Cardiac muscle cell (in vitro differentiated cells and primary cell): Measurements from ENCODE around the gene ODAD4. TPM values are rescaled to one million over a fixed set of nuclear protein-coding genes. Genes with fewer than 3 reads are reported as not detected.
A peak's percentile ranks its signal among the peaks of the same experiment; 100 is the strongest.

Experiments
- DNase-seq, 2 donors: peaks; one replicate each; pipeline versions ENCODE4 v3.0.0 to v3.0.0-alpha.2; 2010 to 2017; ENCODE audit warnings: low read depth in 1 of 2, low spot score in 1 of 2
- H3K27ac ChIP-seq: fragments of 200-600 bp; sonication (generic); 2 replicates; pipeline ENCODE4 v1.5.1; 2016
- H3K27me3 ChIP-seq: fragments of 200-600 bp; sonication (generic); 2 replicates; pipeline ENCODE4 v1.6.0; 2016; ENCODE audit warnings: control low read depth
- H3K36me3 ChIP-seq: fragments of 200-600 bp; sonication (generic); 2 replicates; pipeline ENCODE4 v1.5.1; 2016; ENCODE audit warnings: control low read depth
- H3K4me1 ChIP-seq: fragments of 200-600 bp; sonication (generic); 2 replicates; pipeline ENCODE4 v1.8.1; 2017; ENCODE audit warnings: low read depth, mild to moderate bottlenecking, mixed run types
- H3K4me3 ChIP-seq: fragments of 200-600 bp; sonication (generic); 2 replicates; pipeline ENCODE4 v1.5.1; 2016; ENCODE audit warnings: mild to moderate bottlenecking
- H3K9me3 ChIP-seq: fragments of 200-600 bp; sonication (generic); 2 replicates; pipeline ENCODE4 v1.5.1; 2017; ENCODE audit warnings: low read depth, mild to moderate bottlenecking, control low read depth
- CTCF ChIP-seq: IDR thresholded peaks from 2 replicates; pipeline ENCODE4 v1.5.1; 2012; ENCODE audit warnings: low read depth, mild to moderate bottlenecking, low read length
- polyA plus RNA-seq: library from polyadenylated mRNA; unstranded; fragments of >200 nt; fragmentation: Nextera tagmentation; extraction: Ambion mirVana; gene quantifications from 2 replicates; pipeline ENCODE4 v1.2.1, GENCODE V29; 2016
- total RNA-seq: library from RNA; depleted of rRNA; stranded (reverse); fragments of >200 nt; gene quantifications from 2 replicates; pipeline ENCODE4 v1.2.3, GENCODE V29; 2016

The ODAD4 gene
- total and polyA plus RNA-seq, 2 experiments from 2014 or later, result 3.2 to 4.5 TPM

- no peaks in the 10 kb centered on the region for H3K27me3 ChIP-seq
- H3K4me3 ChIP-seq, result no peak overlapping the region
- H3K27ac ChIP-seq, result peak overlapping the region; percentile 62
- peak in 1 of 2 donors; percentile 39 for DNase-seq
- H3K4me1 ChIP-seq, result peaks cover 6% of the 10 kb centered on the region
- no peaks in the 10 kb centered on the region for H3K9me3 ChIP-seq
- H3K36me3 ChIP-seq, result peaks cover 3% of the 10 kb centered on the region
- no peak for TF ChIP-seq CTCF
Observed at GRCh38 chr17:41959030-41959335, 28.6 kb downstream of the ODAD4 start.

GRCh38 chr17:41959336-41960095 lies 29.1 kb downstream of the ODAD4 start:
- no peaks in the 10 kb centered on the region for H3K9me3 ChIP-seq
- no peaks in the 10 kb centered on the region for H3K27me3 ChIP-seq
- DNase-seq, result peak; percentile 63 to 73
- H3K4me3 ChIP-seq, result no peak overlapping the region
- H3K36me3 ChIP-seq, result no peaks in the 10 kb centered on the region
- H3K27ac ChIP-seq, result peak overlapping the region; percentile 62
- TF ChIP-seq CTCF, result peak; percentile 64
- peaks cover 6% of the 10 kb centered on the region for H3K4me1 ChIP-seq

GRCh38 chr17:41962111-41962510 lies 31.7 kb downstream of the ODAD4 start:
- H3K27me3 ChIP-seq, result no peaks in the 10 kb centered on the region
- DNase-seq, result no peak

GRCh38 chr17:41962768-41963434 lies 32.5 kb downstream of the ODAD4 start:
- Histone ChIP-seq H3K27me3 (no peaks in the 10 kb centered on the region), H3K9me3 (no peaks in the 10 kb centered on the region), H3K4me1 (peaks cover 6% of the 10 kb centered on the region), H3K36me3 (no peaks in the 10 kb centered on the region), H3K4me3 (no peak overlapping the region), H3K27ac (no peak overlapping the region)
- peak; percentile 72 to 84 for DNase-seq
- TF ChIP-seq CTCF, result peak; percentile 93

More at GRCh38 chr17:41962111-41962510, 31.7 kb downstream of the ODAD4 start:
- H3K4me1 ChIP-seq, result peaks cover 6% of the 10 kb centered on the region
- TF ChIP-seq CTCF, result no peak
- no peaks in the 10 kb centered on the region for H3K9me3 ChIP-seq
- H3K27ac ChIP-seq, result no peak overlapping the region
- no peak overlapping the region for H3K4me3 ChIP-seq
- H3K36me3 ChIP-seq, result no peaks in the 10 kb centered on the region

- no peak for TF ChIP-seq CTCF
- no peaks in the 10 kb centered on the region for H3K27me3 ChIP-seq
- H3K4me3 ChIP-seq, result peak overlapping the region; percentile 58
- peak overlapping the region; percentile 62 for H3K27ac ChIP-seq
- H3K36me3 ChIP-seq, result no peaks in the 10 kb centered on the region
- no peaks in the 10 kb centered on the region for H3K4me1 ChIP-seq
- DNase-seq, result peak; percentile 43 to 74
- H3K9me3 ChIP-seq, result no peaks in the 10 kb centered on the region
Observed at GRCh38 chr17:41965694-41966462, 35.5 kb downstream of the ODAD4 start.
